H1 (cell line): Measurements from ENCODE around the gene ADK. TPM values are rescaled to one million over a fixed set of nuclear protein-coding genes. Genes with fewer than 3 reads are reported as not detected.

Source experiments
- CTCF ChIA-PET: fragments of 300-600 bp; sonication (Branson Sonifier 250); formaldehyde crosslinking; loops from one replicate; lab custom pipeline; 2021; ENCODE audit not compliant: partially characterized antibody; lab: Charles Lee
- POLR2A ChIA-PET: fragments of 300-600 bp; sonication (Branson Sonifier 250); formaldehyde crosslinking; loops from one replicate; lab custom pipeline; 2021; ENCODE audit warnings: inconsistent platforms; ENCODE audit not compliant: partially characterized antibody; lab: Charles Lee
- DNase-seq, 2 experiments: peaks; one replicate each; pipeline versions ENCODE4 v3.0.0 to v3.0.0-alpha.2; 2010 to 2022; ENCODE audit warnings: low spot score in 2 of 2, low read depth in 1 of 2, mixed read lengths in 1 of 2
- FAIRE-seq: peaks from 2 replicates; lab custom pipeline; 2011; peaks lifted over from hg19 to GRCh38; lab: Jason Lieb, UNC
- H2AFZ ChIP-seq: 2 replicates; pipeline ENCODE4 v1.8.1; 2012; ENCODE audit warnings: low read length, inconsistent platforms
- H2AK5ac ChIP-seq: 2 replicates; pipeline ENCODE4 v1.6.1; 2013; ENCODE audit warnings: low read depth, low read length
- H2BK120ac ChIP-seq: replicated peaks from 2 replicates; pipeline ENCODE3; 2013; ENCODE audit warnings: low read depth, low read length, inconsistent platforms
- H2BK12ac ChIP-seq: 2 replicates; pipeline ENCODE4 v1.6.1; 2013; ENCODE audit warnings: low read depth, low read length
- H2BK15ac ChIP-seq: 2 replicates; pipeline ENCODE4 v1.6.1; 2013; ENCODE audit warnings: low read length
- H2BK20ac ChIP-seq: 2 replicates; pipeline ENCODE4 v1.6.1; 2013; ENCODE audit warnings: low read length
- H2BK5ac ChIP-seq: 2 replicates; pipeline ENCODE4 v1.6.1; 2013; ENCODE audit warnings: low read depth, low read length
- H3K14ac ChIP-seq: 2 replicates; pipeline ENCODE4 v1.6.1; 2013; ENCODE audit warnings: inconsistent platforms; ENCODE audit not compliant: insufficient read length
- H3K18ac ChIP-seq: 2 replicates; pipeline ENCODE4 v1.6.1; 2013; ENCODE audit warnings: low read length; ENCODE audit errors: extremely low read depth
- H3K23ac ChIP-seq: 2 replicates; pipeline ENCODE4 v1.6.1; 2013; ENCODE audit warnings: inconsistent platforms; ENCODE audit not compliant: insufficient read length
- H3K23me2 ChIP-seq: 2 replicates; pipeline ENCODE4 v1.6.1; 2013; ENCODE audit warnings: low read depth, low read length
- H3K27ac ChIP-seq: 2 replicates; pipeline ENCODE4 v1.6.1; 2011; ENCODE audit warnings: low read depth, low read length, inconsistent platforms
- H3K27me3 ChIP-seq, 4 experiments: replicated peaks in 1 of 4; 1 replicate in 1 of 4; 2 replicates in 3 of 4; pipeline versions ENCODE4 v1.6.1 to v1.8.1; 2011 to 2013; ENCODE audit warnings: low read length in 3 of 4, mild to moderate bottlenecking in 3 of 4, inconsistent platforms in 2 of 4, mixed read lengths in 2 of 4, moderate library complexity in 1 of 4; ENCODE audit not compliant: control insufficient read depth in 3 of 4, insufficient read depth in 3 of 4; ENCODE audit errors: extremely low read depth in 1 of 4
- H3K36me3 ChIP-seq, 4 experiments: 2 replicates each; pipeline versions ENCODE4 v1.6.1 to v1.8.1; 2011 to 2013; ENCODE audit warnings: mild to moderate bottlenecking in 4 of 4, low read length in 3 of 4, moderate library complexity in 2 of 4, control low read depth in 1 of 4, inconsistent platforms in 1 of 4; ENCODE audit not compliant: insufficient read depth in 4 of 4, control insufficient read depth in 2 of 4
- H3K4ac ChIP-seq: replicated peaks from 2 replicates; pipeline ENCODE3; 2013; ENCODE audit warnings: low read length, low read depth, mixed read lengths, inconsistent platforms; ENCODE audit not compliant: insufficient read length
- H3K4me1 ChIP-seq, 4 experiments: replicated peaks in 1 of 4; 1 replicate in 1 of 4; 2 replicates in 3 of 4; pipeline versions ENCODE4 v1.6.1 to v1.8.1; 2011 to 2013; ENCODE audit warnings: low read length in 3 of 4, inconsistent platforms in 2 of 4, mixed read lengths in 1 of 4; ENCODE audit not compliant: insufficient read depth in 4 of 4, control insufficient read depth in 3 of 4
- H3K4me2 ChIP-seq, 2 experiments: 2 replicates each; pipeline versions ENCODE4 v1.6.1 to v1.8.1; 2011 to 2013; ENCODE audit warnings: low read depth in 2 of 2, low read length in 2 of 2, control low read depth in 1 of 2, inconsistent platforms in 1 of 2, mild to moderate bottlenecking in 1 of 2; ENCODE audit not compliant: insufficient read depth in 1 of 2
- H3K4me3 ChIP-seq, 4 experiments: fragments of 200-600, 300-600 bp in 1 of 4; sonication (generic), shearing (Covaris generic), sonication (Bioruptor Twin) in 1 of 4; 2 replicates each; pipeline versions ENCODE4 v1.5.1 to v1.8.1; 2011 to 2016; ENCODE audit warnings: low read length in 4 of 4, low read depth in 3 of 4, control low read depth in 2 of 4, inconsistent platforms in 2 of 4, mild to moderate bottlenecking in 2 of 4, mixed read lengths in 1 of 4, moderate library complexity in 1 of 4; ENCODE audit not compliant: insufficient read depth in 2 of 4; ENCODE audit errors: extremely low read depth in 1 of 4
- H3K56ac ChIP-seq: replicated peaks from 2 replicates; pipeline ENCODE3; 2013; ENCODE audit warnings: low read depth, mild to moderate bottlenecking, mixed read lengths, low read length, inconsistent platforms; ENCODE audit not compliant: insufficient read length
- H3K79me1 ChIP-seq: 2 replicates; pipeline ENCODE4 v1.6.1; 2013; ENCODE audit warnings: low read depth, low read length, control low read depth
- H3K79me2 ChIP-seq, 2 experiments: 2 replicates each; pipeline versions ENCODE4 v1.6.1 to v1.8.1; 2012 to 2013; ENCODE audit warnings: low read length in 2 of 2, mild to moderate bottlenecking in 2 of 2, inconsistent platforms in 1 of 2; ENCODE audit not compliant: insufficient read depth in 2 of 2, control insufficient read depth in 1 of 2
- H3K9ac ChIP-seq, 4 experiments: replicated peaks in 1 of 4; 1 replicate in 1 of 4; 2 replicates in 3 of 4; pipeline versions ENCODE4 v1.6.1 to v1.8.1; 2011 to 2013; ENCODE audit warnings: low read depth in 3 of 4, low read length in 3 of 4, control low read depth in 2 of 4, mild to moderate bottlenecking in 2 of 4, moderate library complexity in 2 of 4, inconsistent platforms in 1 of 4; ENCODE audit errors: extremely low read depth in 1 of 4
- H3K9me3 ChIP-seq, 2 experiments: 2 replicates each; pipeline versions ENCODE4 v1.6.1 to v1.8.1; 2012 to 2013; ENCODE audit warnings: mild to moderate bottlenecking in 2 of 2, moderate library complexity in 2 of 2, control low read depth in 1 of 2, inconsistent platforms in 1 of 2, low read depth in 1 of 2, low read length in 1 of 2, mixed read lengths in 1 of 2; ENCODE audit not compliant: insufficient read depth in 2 of 2
- H4K20me1 ChIP-seq, 2 experiments: replicated peaks in 1 of 2; 2 replicates each; pipeline versions ENCODE3 to v1.8.1; 2011 to 2013; ENCODE audit warnings: inconsistent platforms in 2 of 2, low read length in 2 of 2, mild to moderate bottlenecking in 1 of 2; ENCODE audit not compliant: insufficient read depth in 2 of 2, control insufficient read depth in 1 of 2
- H4K5ac ChIP-seq: 2 replicates; pipeline ENCODE4 v1.6.1; 2013; ENCODE audit warnings: low read length, low read depth, mixed read lengths, inconsistent platforms; ENCODE audit not compliant: insufficient read length
- H4K8ac ChIP-seq: 2 replicates; pipeline ENCODE4 v1.8.0; 2013; ENCODE audit warnings: mild to moderate bottlenecking, moderate library complexity, low read length, inconsistent platforms; ENCODE audit not compliant: insufficient read depth; ENCODE audit errors: extremely low read depth
- H4K91ac ChIP-seq: replicated peaks from 2 replicates; pipeline ENCODE3; 2013; ENCODE audit warnings: low read length, mixed read lengths, inconsistent platforms; ENCODE audit not compliant: insufficient read length
- CEBPB ChIP-seq: IDR thresholded peaks from 2 replicates; pipeline ENCODE4 v1.6.1; 2012; ENCODE audit warnings: low read depth, low read length
- CHD1 ChIP-seq: IDR thresholded peaks from 2 replicates; pipeline ENCODE4 v1.6.1; 2012; ENCODE audit warnings: low read depth, low read length, improper control_type of control experiment
- EGR1 ChIP-seq: IDR thresholded peaks from 2 replicates; pipeline ENCODE4 v1.6.1; 2011; ENCODE audit warnings: low read depth, low read length, borderline replicate concordance
- JUND ChIP-seq: IDR thresholded peaks from 2 replicates; pipeline ENCODE4 v1.6.1; 2011; ENCODE audit warnings: mild to moderate bottlenecking, improper control_type of control experiment, low read length
- KDM1A ChIP-seq: fragments of 200-600, 300-600 bp; sonication (generic); IDR thresholded peaks from 2 replicates; pipeline ENCODE4 v1.7.1; 2016; ENCODE audit warnings: mild to moderate bottlenecking, low read length, borderline replicate concordance
- KDM4A ChIP-seq: IDR thresholded peaks from one replicate; pipeline ENCODE4 v1.7.1; 2012; ENCODE audit warnings: low read depth, mild to moderate bottlenecking, moderate library complexity, low read length, inconsistent platforms; ENCODE audit not compliant: severe bottlenecking
- KDM5A ChIP-seq: fragments of 200-600 bp; IDR thresholded peaks from 2 replicates; pipeline ENCODE4 v1.7.1; 2012; ENCODE audit warnings: mild to moderate bottlenecking, low read length, inconsistent platforms, mixed read lengths
- MAX ChIP-seq: IDR thresholded peaks from 2 replicates; pipeline ENCODE4 v1.6.1; 2012; ENCODE audit warnings: inconsistent platforms
- PHF8 ChIP-seq: fragments of 200-600 bp; sonication (generic); conservative IDR thresholded peaks from 2 replicates; pipeline ENCODE4 v1.7.1; 2012; ENCODE audit warnings: low read depth, mild to moderate bottlenecking, inconsistent platforms, low read length, moderate library complexity
- POLR2A ChIP-seq, 2 experiments: IDR thresholded peaks; 1 replicate in 1 of 2; 2 replicates in 1 of 2; pipeline ENCODE4 v1.6.1; 2011; ENCODE audit warnings: low read depth in 2 of 2, low read length in 2 of 2, mild to moderate bottlenecking in 2 of 2; ENCODE audit errors: control extremely low read depth in 1 of 2
- RBBP5 ChIP-seq: IDR thresholded peaks from 2 replicates; pipeline ENCODE4 v1.7.1; 2012; ENCODE audit warnings: low read depth, mild to moderate bottlenecking, inconsistent platforms, low read length, moderate library complexity, borderline replicate concordance
- RNF2 ChIP-seq: fragments of 200-900, 300-1000 bp; sonication (generic); IDR thresholded peaks from 2 replicates; pipeline ENCODE4 v1.7.1; 2016; ENCODE audit warnings: borderline replicate concordance, low read depth, mild to moderate bottlenecking, antibody characterized with exemption, low read length; ENCODE audit not compliant: poor library complexity, severe bottlenecking; ENCODE audit errors: missing control alignments
- SIN3A ChIP-seq, 2 experiments: IDR thresholded peaks in 1 of 2; conservative IDR thresholded peaks in 1 of 2; 2 replicates each; pipeline ENCODE4 v1.6.1; 2011 to 2012; ENCODE audit warnings: low read length in 2 of 2, improper control_type of control experiment in 1 of 2, low read depth in 1 of 2, mild to moderate bottlenecking in 1 of 2
- SRF ChIP-seq: IDR thresholded peaks from 2 replicates; pipeline ENCODE4 v1.6.1; 2011; ENCODE audit warnings: mild to moderate bottlenecking, low read depth, low read length, moderate library complexity
- ZNF274 ChIP-seq: IDR thresholded peaks from 2 replicates; pipeline ENCODE4 v1.7.0; 2012; ENCODE audit warnings: low read length, borderline replicate concordance; ENCODE audit errors: extremely low read depth
- WGBS, 2 experiments: shearing (Covaris generic) in 1 of 2; methylation state at CpG; one replicate each; pipeline versions ENCODE4 v1.1.6 to v1.1.7; 2013 to 2015; ENCODE audit warnings: low lambda C conversion rate in 2 of 2, mixed read lengths in 2 of 2, inconsistent platforms in 1 of 2, low coverage in 1 of 2, missing lambda C conversion rate in 1 of 2; ENCODE audit not compliant: insufficient replicate concordance in 2 of 2, insufficient coverage in 1 of 2, insufficient read length in 1 of 2; ENCODE audit errors: extremely low coverage in 1 of 2, missing lambda C conversion rate in 1 of 2; 5-methylcytosine and 5-hydroxymethylcytosine counted together
- polyA plus RNA-seq, 7 experiments: library from polyadenylated mRNA; depleted of rRNA in 3 of 7; stranded (reverse) in 5 of 7; unstranded in 2 of 7; fragments of >200 nt in 5 of 7; fragments of 200-250 nt in 2 of 7; gene quantifications; 1 replicate in 5 of 7; 2 replicates in 1 of 7; 4 replicates in 1 of 7; pipeline versions ENCODE4 v1.2.1 to v1.2.3, GENCODE V29; 2011 to 2013; ENCODE audit warnings: missing spikeins in 2 of 7, mixed read lengths in 2 of 7
- total RNA-seq: library from RNA; stranded (reverse); fragmentation: NEBNext Ultra II Directional; extraction: Animal tissue kit (Norgen Biotek cat#: 25700); gene quantifications from 2 replicates; pipeline ENCODE4 v1.2.1, GENCODE V29; 2021

The ADK gene
- total and polyA plus RNA-seq, 2 of the 8 experiments (the other 6 are each of a cell fraction or from before 2014, with no cell fraction given) = 12.3 to 42.4 TPM

GRCh38 chr10:74433993-74434392, 283.0 kb downstream of the ADK start:
- H3K36me3 ChIP-seq = no peaks in the 10 kb centered on the region
- DNase-seq (no peak), FAIRE-seq (no peak)
- H2AK5ac ChIP-seq = no peak overlapping the region
- no peak overlapping the region for H3K14ac ChIP-seq
- no peak overlapping the region for H4K5ac ChIP-seq
- no peaks in the 10 kb centered on the region for H3K27me3 ChIP-seq
- H2BK20ac ChIP-seq = no peak overlapping the region
- 89% methylated on average over 1 of the region's 1 CpG; no CpG with 5 or more reads in 1 of the 2 experiments for WGBS, 2 experiments
- H4K91ac ChIP-seq = no peak overlapping the region
- H3K4me1 ChIP-seq = no peaks in the 10 kb centered on the region
- no peaks in the 10 kb centered on the region for H3K79me1 ChIP-seq
- H3K23ac ChIP-seq = no peak overlapping the region
- H2AFZ ChIP-seq = no peak overlapping the region
- no peaks in the 10 kb centered on the region for H3K79me2 ChIP-seq
- H3K18ac ChIP-seq = no peak overlapping the region
- H3K9me3 ChIP-seq = no peaks in the 10 kb centered on the region
- no peak overlapping the region for H2BK15ac ChIP-seq
- no peak overlapping the region for H2BK120ac ChIP-seq
- no peak overlapping the region for H3K4ac ChIP-seq
- no peak overlapping the region for H3K9ac ChIP-seq
- H3K4me3 ChIP-seq = no peak overlapping the region
- no peak overlapping the region for H2BK5ac ChIP-seq
- H3K56ac ChIP-seq = no peak overlapping the region
- H4K20me1 ChIP-seq = no peaks in the 10 kb centered on the region
- POLR2A ChIA-PET = no interaction called here
- no peak overlapping the region for H4K8ac ChIP-seq
- H3K27ac ChIP-seq = no peak overlapping the region
- no peak overlapping the region for H3K4me2 ChIP-seq
- CTCF ChIA-PET = interaction anchor here (1.1 kb wide), 1 partner anchor 14 kb away, joined by 3 read pairs; no protein-coding TSS in a partner anchor
- H2BK12ac ChIP-seq = no peak overlapping the region
- no peaks in the 10 kb centered on the region for H3K23me2 ChIP-seq
- no peak for TF ChIP-seq SRF
- no peak for TF ChIP-seq ZNF274
- TF ChIP-seq RBBP5 = no peak
- no peak for TF ChIP-seq KDM5A
- TF ChIP-seq MAX = no peak
- TF ChIP-seq SIN3A (conservative IDR thresholded peaks at IDR 0.05 in 1 of 2, IDR thresholded peaks at IDR 0.05 in 1 of 2; ENCODE audit: low read depth in 1 of 2, low read length in 2 of 2) = no peak
- TF ChIP-seq KDM4A = no peak
- TF ChIP-seq JUND = no peak
- TF ChIP-seq CEBPB = no peak
- no peak for TF ChIP-seq KDM1A
- no peak for TF ChIP-seq RNF2
- TF ChIP-seq POLR2A (IDR thresholded peaks at IDR 0.05; ENCODE audit: control extremely low read depth in 1 of 2, low read depth in 2 of 2, low read length in 2 of 2) = no peak
- no peak for TF ChIP-seq PHF8
- no peak for TF ChIP-seq EGR1
- TF ChIP-seq CHD1 = no peak
